PC-9 (cell line): ENCODE results near the gene UHRF2. TPM values are rescaled to one million over a fixed set of nuclear protein-coding genes. Genes with fewer than 3 reads are reported as not detected.

Experiments
- BruUV-seq: library from RNA; stranded (reverse); fragments of 400-500 nt; replicated peaks from 2 replicates; lab custom pipeline; 2021; lab: Mats Ljungman, UMichigan
- CTCF ChIA-PET: fragments of 300-600 bp; sonication (Branson Sonifier 250); formaldehyde crosslinking; loops from one replicate; lab custom pipeline; 2022; ENCODE audit warnings: antibody characterized with exemption; lab: Charles Lee
- POLR2A ChIA-PET: fragments of 300-600 bp; sonication (Branson Sonifier 250); formaldehyde crosslinking; loops from one replicate; lab custom pipeline; 2022; ENCODE audit warnings: antibody characterized with exemption; ENCODE audit not compliant: unreplicated experiment; lab: Charles Lee
- DNase-seq, 2 experiments: peaks; one replicate each; pipeline versions ENCODE4 v3.0.0 to v3.0.0-alpha.2; 2015 to 2022; ENCODE audit warnings: mixed read lengths in 1 of 2
- H2AFZ ChIP-seq: fragments of 200-600 bp; sonication (generic); 2 replicates; pipeline ENCODE4 v1.8.1; 2017; ENCODE audit warnings: antibody characterized with exemption
- H3F3A ChIP-seq: fragments of 200-600 bp; sonication (generic); 2 replicates; pipeline ENCODE4 v1.8.1; 2017; ENCODE audit warnings: antibody characterized with exemption, mild to moderate bottlenecking, low read depth; ENCODE audit not compliant: insufficient read depth
- H3K27ac ChIP-seq: fragments of 200-600 bp; sonication (generic); 2 replicates; pipeline ENCODE4 v1.6.1; 2016; ENCODE audit warnings: mixed run types
- H3K27me3 ChIP-seq: fragments of 200-600 bp; sonication (generic); 2 replicates; pipeline ENCODE4 v1.6.1; 2016; ENCODE audit warnings: low read depth, mixed run types; ENCODE audit not compliant: insufficient read depth
- H3K36me3 ChIP-seq: fragments of 200-600 bp; sonication (generic); 2 replicates; pipeline ENCODE4 v1.6.1; 2016; ENCODE audit warnings: low read depth, mixed run types
- H3K4me1 ChIP-seq: fragments of 200-600 bp; sonication (generic); replicated peaks from 2 replicates; pipeline ENCODE4 v1.6.1; 2016; ENCODE audit warnings: mixed run types; ENCODE audit not compliant: insufficient read depth
- H3K4me2 ChIP-seq: fragments of 200-600 bp; sonication (generic); 2 replicates; pipeline ENCODE4 v1.6.1; 2017; ENCODE audit warnings: mixed run types
- H3K4me3 ChIP-seq: fragments of 200-600 bp; sonication (generic); 2 replicates; pipeline ENCODE4 v1.6.1; 2016; ENCODE audit warnings: mixed run types
- H3K79me2 ChIP-seq: fragments of 200-600 bp; sonication (generic); 2 replicates; pipeline ENCODE4 v1.6.1; 2017; ENCODE audit warnings: low read depth, mixed run types
- H3K9me2 ChIP-seq: fragments of 200-600 bp; sonication (generic); 2 replicates; pipeline ENCODE4 v1.8.1; 2017; ENCODE audit warnings: mild to moderate bottlenecking; ENCODE audit not compliant: insufficient read depth
- H3K9me3 ChIP-seq: fragments of 200-600 bp; sonication (generic); 2 replicates; pipeline ENCODE4 v1.8.1; 2016; ENCODE audit warnings: low read depth; ENCODE audit not compliant: insufficient read depth
- H4K20me1 ChIP-seq: fragments of 200-600 bp; sonication (generic); 2 replicates; pipeline ENCODE4 v1.8.1; 2017; ENCODE audit not compliant: insufficient read depth
- EZH2 ChIP-seq: fragments of 200-600 bp; sonication (generic); IDR thresholded peaks from 2 replicates; pipeline ENCODE4 v1.8.0; 2017; ENCODE audit warnings: antibody characterized with exemption, low read depth
- intact Hi-C: fragments of 100-400 bp; cut with micrococcal nuclease; formaldehyde crosslinking; loops from one replicate; pipeline ENCODE4 v1.10.0; 2022; ENCODE audit not compliant: unreplicated experiment
- total RNA-seq: library from RNA; stranded (reverse); gene quantifications from 2 replicates; pipeline ENCODE4 v1.2.3, GENCODE V29; 2021
- TF ChIP-seq, protein P1 (sequence below): fragments of 200-600 bp; sonication (generic); conservative IDR thresholded peaks from 2 replicates; pipeline ENCODE4 v1.6.1; 2017; ENCODE audit warnings: mixed run types, antibody characterized with exemption, mild to moderate bottlenecking, moderate library complexity

UHRF2 gene
- total RNA-seq, 1 experiment from 2014 or later: 40.9 TPM

DNA sequence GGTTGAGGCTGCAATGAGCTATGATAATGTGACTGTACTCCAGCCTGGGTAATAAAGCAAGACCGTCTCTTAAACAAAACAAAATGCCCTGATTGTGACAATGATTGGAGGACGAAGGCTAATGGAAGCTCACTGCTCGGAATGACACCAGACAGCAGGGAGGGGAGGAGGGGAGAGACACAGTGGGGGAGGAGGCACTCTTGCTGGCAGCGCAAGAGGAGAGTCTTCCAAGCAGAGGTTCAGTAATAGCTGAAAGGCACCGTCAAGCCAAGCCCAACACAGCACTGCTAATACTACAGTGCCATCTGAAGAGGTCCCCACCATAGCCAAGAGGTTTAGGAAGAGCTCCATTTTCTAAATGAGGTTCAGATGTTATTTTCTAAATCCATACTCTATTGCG lies 130.2 kb downstream of the UHRF2 start:
- Histone ChIP-seq H3K4me2 (no peak overlapping the region), H3K36me3 (no peaks in the 10 kb centered on the region), H3K4me3 (no peak overlapping the region), H3K27me3 (no peaks in the 10 kb centered on the region), H3K27ac (no peak overlapping the region), H2AFZ (no peak overlapping the region), H4K20me1 (no peaks in the 10 kb centered on the region), H3K9me3 (no peaks in the 10 kb centered on the region), H3K79me2 (no peaks in the 10 kb centered on the region), H3F3A (peaks cover 16% of the 10 kb centered on the region; the same call in 1 of the 2 replicates), H3K4me1 (peaks cover 16% of the 10 kb centered on the region; the same call in 1 of the 2 replicates), H3K9me2 (no peaks in the 10 kb centered on the region)
- ChIA-PET CTCF (no interaction called here), POLR2A (no interaction called here)
- DNase-seq: no peak
- TF ChIP-seq, protein P1, sequence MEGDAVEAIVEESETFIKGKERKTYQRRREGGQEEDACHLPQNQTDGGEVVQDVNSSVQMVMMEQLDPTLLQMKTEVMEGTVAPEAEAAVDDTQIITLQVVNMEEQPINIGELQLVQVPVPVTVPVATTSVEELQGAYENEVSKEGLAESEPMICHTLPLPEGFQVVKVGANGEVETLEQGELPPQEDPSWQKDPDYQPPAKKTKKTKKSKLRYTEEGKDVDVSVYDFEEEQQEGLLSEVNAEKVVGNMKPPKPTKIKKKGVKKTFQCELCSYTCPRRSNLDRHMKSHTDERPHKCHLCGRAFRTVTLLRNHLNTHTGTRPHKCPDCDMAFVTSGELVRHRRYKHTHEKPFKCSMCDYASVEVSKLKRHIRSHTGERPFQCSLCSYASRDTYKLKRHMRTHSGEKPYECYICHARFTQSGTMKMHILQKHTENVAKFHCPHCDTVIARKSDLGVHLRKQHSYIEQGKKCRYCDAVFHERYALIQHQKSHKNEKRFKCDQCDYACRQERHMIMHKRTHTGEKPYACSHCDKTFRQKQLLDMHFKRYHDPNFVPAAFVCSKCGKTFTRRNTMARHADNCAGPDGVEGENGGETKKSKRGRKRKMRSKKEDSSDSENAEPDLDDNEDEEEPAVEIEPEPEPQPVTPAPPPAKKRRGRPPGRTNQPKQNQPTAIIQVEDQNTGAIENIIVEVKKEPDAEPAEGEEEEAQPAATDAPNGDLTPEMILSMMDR: no peak
- no peak for TF ChIP-seq EZH2
- intact Hi-C loops: no loop called here
- BruUV-seq: no TSS peak

DNA sequence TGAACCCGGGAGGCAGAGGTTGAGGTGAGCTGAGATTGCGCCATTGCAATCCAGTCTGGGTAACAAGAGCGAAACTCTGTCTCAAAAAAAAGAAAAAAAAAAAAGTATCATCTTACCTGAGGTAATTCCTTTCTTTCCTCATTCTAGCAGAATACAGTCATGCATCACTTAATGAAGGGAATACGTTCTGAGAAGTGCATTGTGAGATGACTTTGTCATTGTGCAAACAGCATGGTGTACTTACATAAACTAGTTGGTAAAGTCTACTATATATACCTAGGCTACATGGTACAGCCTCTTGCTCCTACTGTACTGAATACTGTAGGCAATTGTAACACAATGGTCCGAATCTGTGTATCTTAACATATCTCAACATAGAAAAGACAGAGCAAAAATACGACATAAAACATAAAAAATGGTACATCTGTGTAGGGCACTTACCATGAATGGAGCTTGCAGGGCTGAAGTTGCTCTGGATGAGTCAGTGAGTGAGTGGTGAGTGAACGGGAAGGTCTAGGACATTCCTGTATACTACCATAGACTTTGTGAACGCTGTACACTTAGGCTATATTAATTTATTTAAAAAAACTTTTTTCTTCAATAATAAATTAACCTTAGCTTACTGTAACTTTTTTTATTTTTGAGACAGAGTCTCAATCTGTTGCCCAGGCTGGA lies 132.2 kb downstream of the UHRF2 start:
- peak overlapping the region; percentile 71 for H2AFZ ChIP-seq
- ChIA-PET CTCF (interaction anchor here (0.7 kb wide), 2 partner anchors 458 to 816 kb away, joined by 3 to 4 read pairs; no protein-coding TSS in a partner anchor), POLR2A (no interaction called here)
- H3K27ac ChIP-seq: peak overlapping the region; percentile 98
- H3K4me2 ChIP-seq: peak overlapping the region; percentile 71
- H3K9me3 ChIP-seq: no peaks in the 10 kb centered on the region
- intact Hi-C loops: no loop called here
- no peaks in the 10 kb centered on the region for H4K20me1 ChIP-seq
- TF ChIP-seq, protein P1: no peak
- TF ChIP-seq EZH2: no peak
- BruUV-seq: TSS peak; percentile 50
- no peaks in the 10 kb centered on the region for H3K9me2 ChIP-seq
- peaks cover 16% of the 10 kb centered on the region; the same call in 1 of the 2 replicates for H3K4me1 ChIP-seq
- no peaks in the 10 kb centered on the region for H3K27me3 ChIP-seq
- DNase-seq: peak; percentile 34 to 96
- no peaks in the 10 kb centered on the region for H3K79me2 ChIP-seq
- H3F3A ChIP-seq: peaks cover 16% of the 10 kb centered on the region; the same call in 1 of the 2 replicates
- H3K4me3 ChIP-seq: no peak overlapping the region
- H3K36me3 ChIP-seq: no peaks in the 10 kb centered on the region

GRCh38 chr9:6549106-6549800 lies 136.3 kb downstream of the UHRF2 start:
- no peaks in the 10 kb centered on the region for H3K9me2 ChIP-seq
- H2AFZ ChIP-seq: no peak overlapping the region
- H3F3A ChIP-seq: peaks cover 14% of the 10 kb centered on the region; the same call in 1 of the 2 replicates
- H3K9me3 ChIP-seq: no peaks in the 10 kb centered on the region
- H3K79me2 ChIP-seq: no peaks in the 10 kb centered on the region
- TF ChIP-seq, protein P1: no peak
- TF ChIP-seq EZH2: no peak
- H3K27ac ChIP-seq: no peak overlapping the region
- intact Hi-C loops: no loop called here
- no peaks in the 10 kb centered on the region for H3K36me3 ChIP-seq
- ChIA-PET POLR2A (no interaction called here), CTCF (no interaction called here)
- H3K27me3 ChIP-seq: no peaks in the 10 kb centered on the region
- DNase-seq: no peak
- H3K4me1 ChIP-seq: peaks cover 16% of the 10 kb centered on the region; the same call in 1 of the 2 replicates
- H3K4me2 ChIP-seq: no peak overlapping the region
- no TSS peak for BruUV-seq
- no peaks in the 10 kb centered on the region for H4K20me1 ChIP-seq
- H3K4me3 ChIP-seq: no peak overlapping the region
